Medulla oblongata (tissue), 1 donor: ENCODE data around the gene ADAM15.
A peak's percentile ranks its signal among the peaks of the same experiment; 100 is the strongest.

Experiments used
- DNase-seq: peaks from one replicate; pipeline ENCODE4 v3.0.0-alpha.2; 2015; ENCODE audit errors: extremely low spot score

Gene ADAM15

GRCh38 chr1:155070721-155071569, 19.8 kb downstream of the ADAM15 start:
- DNase-seq = no peak

- DNase-seq = no peak
These were observed 20.6 kb downstream of the ADAM15 start for GRCh38 chr1:155071701-155072100.

DNA sequence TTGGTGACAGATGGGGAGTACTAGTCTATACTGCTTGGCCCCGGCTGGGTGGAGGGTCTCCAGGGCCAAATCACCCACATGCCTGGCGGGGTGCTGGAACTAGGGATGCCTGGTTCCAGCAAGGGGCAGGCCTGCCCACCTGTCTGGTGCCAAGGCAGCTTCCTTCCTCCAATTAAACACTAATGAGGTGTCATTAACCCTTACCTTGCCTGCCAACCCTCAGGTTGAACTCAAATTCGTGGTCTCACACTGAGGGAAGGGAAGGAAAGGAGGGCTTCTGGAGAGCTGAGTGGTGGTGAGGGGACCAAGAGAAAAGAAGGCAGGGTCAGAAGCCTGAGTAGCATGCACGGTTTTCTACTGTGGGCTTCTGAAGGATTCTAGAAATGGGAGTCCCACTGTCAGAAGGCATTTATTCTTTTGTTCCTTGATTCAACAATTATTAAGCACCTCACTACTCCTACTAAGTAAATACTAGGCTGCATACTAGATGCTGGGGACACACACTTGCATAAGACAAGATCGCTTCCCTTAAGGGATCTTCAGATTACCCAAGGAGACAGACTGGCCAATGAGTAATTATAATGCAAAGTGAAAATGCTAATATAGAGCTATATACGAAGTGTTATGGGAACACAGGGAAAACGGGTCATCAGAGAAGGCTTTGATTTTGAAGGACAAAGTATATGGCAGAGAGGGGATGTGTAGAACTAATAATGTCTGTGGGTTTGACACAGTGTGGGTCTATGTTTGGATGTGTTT, 21.6 kb downstream of the ADAM15 start:
- DNase-seq = no peak

GRCh38 chr1:155073377-155074242, 22.5 kb downstream of the ADAM15 start:
- DNase-seq = no peak

DNA sequence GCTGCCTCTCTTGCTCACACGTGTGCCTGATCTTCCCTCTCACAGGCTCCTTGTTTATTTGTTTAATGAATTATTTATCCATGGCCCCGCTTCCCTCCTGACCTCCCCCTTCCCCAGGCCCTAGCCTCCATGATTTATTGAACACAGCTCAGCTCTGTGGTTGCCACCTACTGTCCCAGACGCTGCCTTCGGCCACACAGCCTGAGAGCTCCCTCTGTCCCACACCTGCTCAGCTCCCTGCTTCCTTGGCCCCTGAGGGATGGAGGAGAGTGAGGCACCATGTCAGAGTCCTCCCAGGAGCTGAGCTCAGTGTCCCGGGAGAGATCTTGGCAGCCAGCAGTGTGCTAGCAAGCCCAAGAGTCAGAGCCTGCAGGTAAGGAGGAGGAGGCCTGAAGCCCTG, 24.4 kb downstream of the ADAM15 start:
- no peak for DNase-seq

DNA sequence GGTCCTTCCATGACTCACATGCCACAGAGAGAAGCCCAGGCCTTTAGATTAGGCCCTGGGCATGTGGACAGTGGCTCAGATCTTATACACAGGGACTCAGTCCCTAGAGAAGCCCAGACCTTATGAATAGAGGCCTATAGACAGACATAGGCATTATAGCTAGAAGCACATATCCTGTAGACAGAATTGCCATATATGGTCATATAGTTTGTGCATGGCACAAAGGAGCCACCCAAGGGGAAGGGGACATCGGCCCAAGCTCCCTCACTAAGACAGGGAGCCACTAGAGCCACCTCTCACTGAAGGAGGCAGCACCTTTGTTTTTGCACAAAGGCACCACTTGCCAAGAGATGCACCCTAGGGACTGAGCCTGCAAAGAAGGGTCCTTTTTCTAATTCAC, 25.3 kb downstream of the ADAM15 start:
- DNase-seq = no peak

- DNase-seq = no peak
These were observed 26.2 kb downstream of the ADAM15 start for GRCh38 chr1:155077346-155077745.

GRCh38 chr1:155077758-155078445, 26.8 kb downstream of the ADAM15 start:
- no peak for DNase-seq

- DNase-seq = peak; percentile 68
These were observed 27.5 kb downstream of the ADAM15 start, which contains the start of gene EFNA3 for GRCh38 chr1:155078469-155079209. TSS of gene EFNA3 (plus strand) at chr1:155078837. CDS start at chr1:155078942, 105 bp downstream.

- no peak for DNase-seq
These were observed 28.0 kb downstream of the ADAM15 start for GRCh38 chr1:155079210-155079486.

- DNase-seq = no peak
These were observed 28.6 kb downstream of the ADAM15 start for GRCh38 chr1:155079487-155080311.

- no peak for DNase-seq
These were observed 29.5 kb downstream of the ADAM15 start for GRCh38 chr1:155080312-155081228.

DNA sequence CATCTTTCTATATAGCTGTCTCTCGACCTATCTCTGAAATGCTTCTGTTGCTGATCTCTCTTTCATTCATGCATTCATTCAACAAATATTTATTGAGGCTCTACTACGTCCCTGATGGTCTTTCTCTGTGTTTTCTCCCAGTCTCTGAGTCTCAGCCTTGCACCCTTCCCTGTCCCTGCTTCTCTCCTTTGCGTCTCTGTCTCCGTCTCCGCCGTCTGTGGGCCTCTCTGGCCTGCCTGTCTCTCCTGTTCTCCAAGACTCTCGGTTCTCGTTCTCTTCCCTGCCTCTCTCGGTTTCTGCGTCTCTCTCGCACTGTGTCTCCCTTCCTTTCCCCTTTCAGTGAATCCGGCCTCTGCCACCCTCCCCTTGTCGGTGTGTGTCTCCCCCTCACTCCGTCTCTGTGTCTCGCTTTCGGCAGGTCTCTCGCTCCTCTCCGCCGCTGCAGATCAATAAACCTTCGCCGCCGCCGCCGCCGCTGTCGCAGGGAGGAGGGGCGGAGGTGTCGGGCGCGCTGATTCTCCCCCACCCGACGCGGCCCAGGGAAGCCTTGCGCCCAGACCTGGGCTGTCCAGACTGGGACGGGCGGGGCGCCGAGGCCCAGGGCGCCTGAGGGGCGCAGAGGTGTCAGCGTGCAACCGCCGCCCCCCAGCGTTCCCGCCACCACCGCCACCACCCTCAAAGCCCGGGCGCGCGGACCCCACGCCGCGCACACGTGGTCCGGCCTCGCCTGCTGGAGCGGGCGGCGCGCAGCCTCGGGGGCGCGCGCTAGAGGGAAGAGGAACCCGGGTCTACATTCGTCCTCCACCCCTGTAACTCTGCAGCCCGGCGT, 30.6 kb downstream of the ADAM15 start:
- no peak for DNase-seq

- DNase-seq = no peak
These were observed 31.4 kb downstream of the ADAM15 start for GRCh38 chr1:155082301-155083051.

GRCh38 chr1:155083052-155083541, 32.0 kb downstream of the ADAM15 start:
- no peak for DNase-seq

GRCh38 chr1:155083865-155084721, 33.0 kb downstream of the ADAM15 start:
- peak; percentile 46 for DNase-seq
